Heart right ventricle (tissue), 16 donors: ENCODE data around the gene PLD2. TPM values are rescaled to one million over a fixed set of nuclear protein-coding genes. Genes with fewer than 3 reads are reported as not detected.

Experiments used
- ATAC-seq, 8 donors: fragments of 200-7000 bp; cut with Tn5 transposase; one replicate each; pipeline ENCODE4 v1.9.1; 2020; ENCODE audit warnings: mild to moderate bottlenecking in 8 of 8, moderate library complexity in 8 of 8, moderate number of reproducible peaks in 1 of 8
- DNase-seq, 2 donors: peaks; one replicate each; pipeline ENCODE4 v3.0.0-alpha.2; 2020
- H3K27ac ChIP-seq, 10 donors: fragments of 200-600 bp; sonication (generic) in 2 of 10; one replicate each; pipeline versions ENCODE4 v1.5.0 to v1.8.0; 2020 to 2022; ENCODE audit warnings: mild to moderate bottlenecking in 3 of 10
- H3K27me3 ChIP-seq, 7 donors: fragments of 200-600 bp; one replicate each; pipeline ENCODE4 v1.8.0; 2021 to 2022; ENCODE audit warnings: mild to moderate bottlenecking in 2 of 7
- H3K36me3 ChIP-seq, 9 donors: fragments of 200-600 bp; sonication (generic) in 1 of 9; one replicate each; pipeline versions ENCODE4 v1.5.0 to v1.8.0; 2020 to 2022; ENCODE audit warnings: mild to moderate bottlenecking in 2 of 9
- H3K4me1 ChIP-seq, 9 donors: fragments of 200-600 bp; sonication (generic) in 1 of 9; one replicate each; pipeline versions ENCODE4 v1.5.0 to v1.8.0; 2020 to 2022; ENCODE audit warnings: mild to moderate bottlenecking in 4 of 9
- H3K4me3 ChIP-seq, 10 donors: fragments of 200-600 bp; sonication (generic) in 2 of 10; one replicate each; pipeline versions ENCODE4 v1.5.0 to v1.8.0; 2020 to 2022; ENCODE audit warnings: mild to moderate bottlenecking in 7 of 10, moderate library complexity in 2 of 10
- H3K9me3 ChIP-seq, 11 donors: fragments of 200-600 bp in 10 of 11; sonication (generic) in 2 of 11; one replicate each; pipeline versions ENCODE4 v1.5.0 to v1.8.0; 2013 to 2022; ENCODE audit warnings: mild to moderate bottlenecking in 2 of 11, control low read depth in 1 of 11, moderate library complexity in 1 of 11
- WGBS, 2 donors: extraction: QIAGEN DNeasy Blood & Tissue Kit; methylation state at CpG; one replicate each; pipeline ENCODE4 v1.1.7; 2013; ENCODE audit warnings: inconsistent platforms in 1 of 2; 5-methylcytosine and 5-hydroxymethylcytosine counted together
- intact Hi-C, 10 donors: fragments of 100-400 bp; cut with DNase I; formaldehyde crosslinking; loops; one replicate each; pipeline versions ENCODE4 v1.11.1 to v1.14.2; 2022
- polyA plus RNA-seq, 2 donors: library from polyadenylated mRNA; stranded (reverse); fragments of 200-250 nt; gene quantifications; one replicate each; pipeline ENCODE4 v1.2.3, GENCODE V29; 2013
- total RNA-seq, 10 donors: library from RNA; stranded (reverse); fragmentation: NEBNext Ultra II Directional in 3 of 10; extraction: Animal tissue kit (Norgen Biotek cat#: 25700) in 3 of 10; gene quantifications; one replicate each; pipeline versions ENCODE4 v1.2.1 to v1.2.4, GENCODE V29; 2021 to 2023
- TF ChIP-seq, protein P1 (sequence below), 9 donors: fragments of 200-600 bp; sonication (generic) in 2 of 9; IDR thresholded peaks; one replicate each; pipeline versions ENCODE4 v1.5.0 to v1.8.0; 2021 to 2022; ENCODE audit warnings: antibody characterized with exemption in 9 of 9, mild to moderate bottlenecking in 5 of 9, moderate library complexity in 1 of 9
- donor health status: Arrhythmogenic right ventricular cardiomyopathy.
- donor health status: ischemic (EF 13 %, LVEDD 7.1; RV severe dilation, severe dysfunction).
- donor health status: healthy with polysubstance abuse.
- donor health status: DM: no; HTN: yes; CAD: no.
- donor health status: DM: no; HTN: no; CAD: no.
- donor health status: ischemic (EF 25% LVEDD 6.9; RV normal size, moderate dysfunction).
- donor health status: ischemic (EF 25% LVEDD 5.7; RV mildly dilated, moderate dysfunction).
- donor health status: healthy.
- donor health status: DM: yes; HTN: yes; CAD: no.
- donor health status: Ischemic cardiomyopathy.
- donor health status: ischemic (EF 35%, LVEDD 5.7; RV mildly dilated, moderate dysfunction).
- donor health status: nonischemic (EF 11% LVEDD 7.7; RV severe dilation, severe dysfunction).
- donor health status: DM: yes; HTN: yes; CAD: no.
- donor health status: PGD.
- donor health status: ischemic (EF 29% LVEDD 5.4; RV normal size, mild dysfunction).
- donor health status: nonischemic (EF 23%, LVEDD 6.1; RV moderate dilation, normal function).

The PLD2 gene
- total and polyA plus RNA-seq, 12 donors, result 5.6 to 20.7 (median 10.4) TPM

DNA sequence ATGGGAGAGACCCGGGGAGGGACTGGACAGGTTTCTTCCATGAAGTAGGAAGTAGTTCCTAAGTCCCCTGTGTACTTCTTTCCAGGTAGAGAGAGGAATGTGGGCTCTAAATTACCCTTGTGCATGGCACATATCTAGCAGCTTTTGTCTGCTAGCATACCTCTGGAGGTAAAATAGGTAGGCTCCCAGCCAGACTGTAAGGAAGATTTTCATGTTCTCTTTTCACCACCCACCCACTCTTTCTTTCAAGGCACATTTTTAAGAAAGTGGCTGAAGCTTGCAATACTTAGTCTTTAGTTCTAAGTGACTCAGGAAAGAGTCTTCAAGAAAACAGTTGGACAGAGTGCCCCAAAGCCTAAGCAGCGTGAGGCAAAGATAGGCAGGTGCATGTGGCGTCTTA is 35.4 kb downstream of the PLD2 start:
- H3K4me1 ChIP-seq, result peaks cover 5 to 72% (median 39%) of the 10 kb centered on the region in 9 donors
- no peak overlapping the region for H3K4me3 ChIP-seq
- no peaks in the 10 kb centered on the region for H3K27me3 ChIP-seq
- peak overlapping the region in 1 of 10 donors; percentile 79 for H3K27ac ChIP-seq
- H3K36me3 ChIP-seq, result peaks cover 0 to 14% (median 0%) of the 10 kb centered on the region in 9 donors
- no peak for ATAC-seq
- WGBS, 2 donors, result 95 to 96% methylated on average over 3 of the region's 3 CpGs
- no peaks in the 10 kb centered on the region for H3K9me3 ChIP-seq
- intact Hi-C loops, result no loop called here
- DNase-seq, result no peak
- TF ChIP-seq, protein P1, sequence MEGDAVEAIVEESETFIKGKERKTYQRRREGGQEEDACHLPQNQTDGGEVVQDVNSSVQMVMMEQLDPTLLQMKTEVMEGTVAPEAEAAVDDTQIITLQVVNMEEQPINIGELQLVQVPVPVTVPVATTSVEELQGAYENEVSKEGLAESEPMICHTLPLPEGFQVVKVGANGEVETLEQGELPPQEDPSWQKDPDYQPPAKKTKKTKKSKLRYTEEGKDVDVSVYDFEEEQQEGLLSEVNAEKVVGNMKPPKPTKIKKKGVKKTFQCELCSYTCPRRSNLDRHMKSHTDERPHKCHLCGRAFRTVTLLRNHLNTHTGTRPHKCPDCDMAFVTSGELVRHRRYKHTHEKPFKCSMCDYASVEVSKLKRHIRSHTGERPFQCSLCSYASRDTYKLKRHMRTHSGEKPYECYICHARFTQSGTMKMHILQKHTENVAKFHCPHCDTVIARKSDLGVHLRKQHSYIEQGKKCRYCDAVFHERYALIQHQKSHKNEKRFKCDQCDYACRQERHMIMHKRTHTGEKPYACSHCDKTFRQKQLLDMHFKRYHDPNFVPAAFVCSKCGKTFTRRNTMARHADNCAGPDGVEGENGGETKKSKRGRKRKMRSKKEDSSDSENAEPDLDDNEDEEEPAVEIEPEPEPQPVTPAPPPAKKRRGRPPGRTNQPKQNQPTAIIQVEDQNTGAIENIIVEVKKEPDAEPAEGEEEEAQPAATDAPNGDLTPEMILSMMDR (IDR thresholded peaks at IDR 0.05), result no peak

DNA sequence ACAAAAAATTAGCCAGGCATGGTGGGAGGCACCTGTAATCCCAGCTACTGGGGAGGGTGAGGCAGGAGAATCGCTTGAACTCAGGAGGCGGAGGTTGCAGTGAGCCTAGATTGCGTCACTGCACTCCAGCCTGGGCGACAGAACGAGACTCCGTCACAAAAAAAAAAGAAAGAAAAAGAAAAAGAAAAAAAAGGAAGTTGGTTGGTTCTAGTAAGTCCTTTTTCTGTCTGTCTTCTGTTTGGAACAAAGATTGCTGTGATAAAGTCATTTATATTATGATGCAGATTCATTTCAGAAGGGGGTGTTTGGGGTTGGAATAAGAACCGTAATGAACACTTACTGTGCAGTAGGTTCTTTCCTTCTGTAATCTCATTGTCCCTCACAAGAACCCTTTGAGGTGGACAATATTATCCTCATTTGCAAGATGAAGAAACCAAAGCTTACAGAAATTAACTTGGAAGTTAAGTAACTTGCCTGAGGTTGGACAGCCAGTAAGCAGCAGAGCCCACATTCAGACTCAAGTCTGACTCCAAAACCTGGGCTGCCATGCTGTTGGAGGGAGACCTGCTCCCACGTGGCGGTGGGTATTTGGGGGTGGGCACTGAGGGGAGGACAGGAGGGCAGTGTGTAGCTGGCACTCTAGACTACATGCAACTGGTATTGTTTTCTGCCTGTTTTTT is 36.5 kb downstream of the PLD2 start:
- intact Hi-C loops, result no loop called here
- DNase-seq (no peak), ATAC-seq (no peak)
- Histone ChIP-seq H3K4me1 (peaks cover 0 to 69% (median 38%) of the 10 kb centered on the region in 9 donors), H3K9me3 (no peaks in the 10 kb centered on the region), H3K27me3 (no peaks in the 10 kb centered on the region), H3K27ac (peak overlapping the region in 1 of 10 donors; percentile 79), H3K4me3 (no peak overlapping the region), H3K36me3 (peaks cover 0 to 8% (median 0%) of the 10 kb centered on the region in 9 donors)
- 81 to 89% methylated on average over 9 of the region's 9 CpGs for whole genome bisulfite sequencing, 2 donors
- TF ChIP-seq, protein P1 (IDR thresholded peaks at IDR 0.05), result no peak

DNA sequence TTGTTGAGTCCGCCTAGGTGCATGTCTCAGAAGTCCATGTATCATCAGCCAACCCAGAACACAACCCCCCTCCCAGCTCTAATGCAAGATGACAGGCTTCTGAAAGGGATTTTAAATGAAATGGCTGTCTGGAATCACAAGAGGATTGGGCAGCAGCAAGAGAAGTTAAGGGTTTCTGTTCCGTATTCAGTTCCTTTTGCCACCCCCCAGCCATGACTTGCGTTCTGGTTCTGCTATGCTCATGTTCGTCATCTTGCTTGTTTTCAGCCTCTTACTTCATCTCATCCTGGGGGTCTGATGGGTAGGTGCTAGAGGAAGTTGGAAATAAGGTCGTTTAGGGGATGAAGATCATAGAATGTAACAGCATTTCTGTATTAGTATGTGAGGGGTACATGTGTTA is 38.2 kb downstream of the PLD2 start:
- peaks cover 0 to 69% (median 34%) of the 10 kb centered on the region in 9 donors for H3K4me1 ChIP-seq
- ATAC-seq (peak in 4 of 8 donors; percentile 26 to 42 (median 36)), DNase-seq (no peak)
- no peaks in the 10 kb centered on the region for H3K27me3 ChIP-seq
- TF ChIP-seq, protein P1 (IDR thresholded peaks at IDR 0.05), result no peak
- H3K9me3 ChIP-seq, result no peaks in the 10 kb centered on the region
- WGBS, 2 donors, result 85 to 90% methylated on average over 5 of the region's 5 CpGs
- H3K36me3 ChIP-seq, result peaks cover 0 to 5% (median 0%) of the 10 kb centered on the region in 9 donors
- H3K27ac ChIP-seq, result peak overlapping the region in 1 of 10 donors; percentile 79
- H3K4me3 ChIP-seq, result no peak overlapping the region
- intact Hi-C loops, result loop anchor here in 2 of 10 donors (5.0 kb wide), 1 partner anchor 37 kb away; no protein-coding TSS in a partner anchor

DNA sequence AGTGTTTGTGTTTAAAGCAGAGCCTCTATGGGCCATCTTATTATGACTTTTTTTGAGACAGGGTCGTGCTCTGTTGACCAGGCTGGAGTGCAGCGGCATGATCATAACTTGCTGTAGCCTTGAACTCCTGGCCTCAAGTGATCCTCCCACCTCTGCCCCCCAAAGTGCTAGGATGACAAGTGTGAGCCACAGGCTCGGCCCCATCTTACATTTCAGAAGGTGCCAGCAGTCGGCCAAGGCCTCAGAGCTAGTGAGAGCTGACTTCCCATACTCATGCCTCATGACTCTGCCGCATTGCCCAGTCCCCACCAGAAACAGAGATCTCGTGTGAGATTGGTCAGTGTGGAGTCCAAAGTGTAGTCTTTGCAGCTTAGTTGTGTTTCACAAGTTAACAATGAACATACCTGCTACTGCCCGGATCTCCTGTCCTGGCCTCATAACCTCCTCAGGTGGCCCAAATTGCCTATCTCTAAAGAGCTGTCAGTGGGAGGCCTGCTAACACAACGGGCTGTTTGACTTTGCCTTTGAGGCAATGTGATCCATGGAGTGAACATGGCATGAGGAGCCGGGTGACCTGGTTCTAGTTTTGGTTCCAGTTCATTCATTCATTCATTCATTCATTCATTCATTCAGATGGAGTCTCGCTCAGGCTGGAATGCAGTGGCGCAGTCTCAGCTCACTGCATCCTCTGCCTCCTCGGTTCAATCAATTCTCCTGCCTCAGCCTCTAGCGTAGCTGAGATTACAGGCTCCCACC is 39.9 kb downstream of the PLD2 start:
- no peaks in the 10 kb centered on the region for H3K9me3 ChIP-seq
- H3K4me1 ChIP-seq, result peaks cover 0 to 60% (median 25%) of the 10 kb centered on the region in 9 donors
- no peak for ATAC-seq
- DNase-seq, result no peak
- peaks cover 0 to 5% (median 0%) of the 10 kb centered on the region in 9 donors for H3K36me3 ChIP-seq
- no peaks in the 10 kb centered on the region for H3K27me3 ChIP-seq
- H3K27ac ChIP-seq, result peak overlapping the region in 1 of 10 donors; percentile 20
- TF ChIP-seq, protein P1 (IDR thresholded peaks at IDR 0.05), result no peak
- H3K4me3 ChIP-seq, result no peak overlapping the region
- intact Hi-C loops, result loop anchor here in 2 of 10 donors (5.0 kb wide), 1 partner anchor 35 kb away; no protein-coding TSS in a partner anchor
- WGBS, 2 donors, result 89 to 92% methylated on average over 13 of the region's 13 CpGs
